HG03378 (cell line): Measurements from ENCODE around the gene ANTXR2.
A peak's percentile ranks its signal among the peaks of the same experiment; 100 is the strongest.

ENCODE experiments used
- ATAC-seq: cut with Tn5 transposase; IDR thresholded peaks from one replicate; pipeline ENCODE4 v1.9.1; 2021; ENCODE audit warnings: mild to moderate bottlenecking, moderate library complexity; ENCODE audit not compliant: unreplicated experiment

The ANTXR2 gene

DNA sequence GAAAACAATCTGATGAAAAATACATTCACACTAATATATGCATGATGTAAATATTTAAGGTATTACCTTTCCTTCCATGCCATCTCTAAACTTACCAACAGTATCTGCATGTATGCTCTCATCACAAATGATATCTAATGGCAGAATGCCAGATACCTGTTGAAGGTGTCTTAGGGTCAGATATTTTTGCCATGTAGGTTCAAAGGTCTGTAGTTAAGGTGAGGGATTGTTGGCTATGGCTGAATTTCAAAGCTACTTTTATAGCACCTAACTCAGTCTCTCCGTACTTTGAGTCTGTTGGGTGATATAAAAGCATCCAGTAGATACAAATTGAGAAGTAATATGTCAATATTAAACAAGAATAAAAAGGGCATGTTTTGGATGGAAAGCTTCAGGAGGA, 19.8 kb upstream of the ANTXR2 start:
- no peak for ATAC-seq

DNA sequence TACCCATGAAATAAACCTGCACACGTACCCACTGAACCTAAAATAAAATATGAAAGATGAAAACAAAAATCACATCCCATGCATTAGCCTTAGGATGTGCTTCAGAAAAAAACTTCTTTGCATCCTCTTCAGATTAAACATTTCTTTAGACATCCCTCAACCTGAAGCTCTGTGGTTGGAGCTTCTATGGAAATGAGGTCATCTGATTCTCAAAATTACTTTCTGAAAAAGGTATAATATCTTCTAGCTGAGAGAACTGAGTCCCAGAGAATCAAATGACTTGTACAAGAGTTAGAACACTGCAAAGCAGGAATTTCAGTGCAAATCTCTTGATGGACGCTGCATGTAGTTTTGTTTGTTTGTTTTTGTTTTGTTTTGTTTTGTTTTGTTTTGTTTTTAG, 19.1 kb upstream of the ANTXR2 start:
- no peak for ATAC-seq

GRCh38 chr4:80091688-80092087, 18.7 kb upstream of the ANTXR2 start:
- no peak for ATAC-seq

DNA sequence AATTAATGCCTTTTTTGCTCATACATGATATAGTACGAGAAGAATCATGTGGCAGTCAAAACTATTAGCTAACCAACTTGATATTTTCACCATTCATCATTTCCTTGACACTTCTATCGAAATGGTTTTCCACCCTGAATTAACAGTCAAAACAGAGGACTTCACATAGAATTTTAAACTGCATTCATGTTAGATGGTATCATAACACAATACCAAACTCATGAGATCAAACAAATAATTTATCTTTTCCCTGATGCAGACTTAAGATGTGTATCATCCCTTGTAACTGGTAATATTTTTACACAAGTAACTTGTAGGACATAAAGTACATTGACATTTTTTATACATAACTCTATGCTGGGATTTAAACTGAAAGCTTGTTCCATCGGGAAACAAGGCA, 18.2 kb upstream of the ANTXR2 start:
- no peak for ATAC-seq

- no peak for ATAC-seq
These were observed 17.1 kb upstream of the ANTXR2 start for GRCh38 chr4:80090090-80090489.

GRCh38 chr4:80088471-80088870, 15.4 kb upstream of the ANTXR2 start:
- no peak for ATAC-seq

DNA sequence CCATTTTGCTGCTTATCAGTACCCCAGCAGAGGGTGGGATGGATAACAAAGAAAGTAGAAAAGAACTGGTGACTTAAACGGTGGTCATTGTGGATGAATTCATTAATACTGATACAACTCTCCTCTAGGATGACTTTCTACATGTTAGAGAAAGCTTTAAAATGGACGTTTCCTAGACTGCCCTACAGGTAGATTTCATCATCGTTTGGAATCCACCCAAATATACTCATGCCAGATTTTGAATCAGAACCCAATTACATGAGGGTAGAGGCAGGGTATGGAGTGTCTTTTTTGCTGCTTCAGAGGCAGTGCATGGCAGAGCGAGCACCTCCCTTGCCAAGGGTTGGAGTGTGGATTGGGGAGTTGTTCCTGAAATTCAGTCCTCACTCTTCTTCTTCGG, 13.3 kb upstream of the ANTXR2 start:
- no peak for ATAC-seq

GRCh38 chr4:80085081-80085480, 12.1 kb upstream of the ANTXR2 start:
- no peak for ATAC-seq

DNA sequence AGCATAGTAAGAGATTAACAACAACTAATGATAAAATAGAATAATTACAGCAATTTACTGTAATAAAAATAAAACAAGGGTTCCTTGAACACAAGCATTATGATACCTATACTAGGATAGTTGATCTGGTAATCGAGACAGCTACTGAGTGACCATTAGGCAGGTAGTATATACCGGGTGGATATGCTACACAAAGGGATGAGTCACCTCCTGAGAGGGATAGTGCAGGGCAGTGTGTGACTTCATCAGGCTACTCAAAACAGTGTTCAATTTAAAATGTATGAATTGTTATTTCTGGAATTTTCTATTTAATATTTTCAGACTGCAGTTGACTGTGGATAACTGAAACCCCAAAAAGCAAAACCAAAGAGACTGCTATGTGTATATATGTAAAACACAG, 9.7 kb upstream of the ANTXR2 start:
- no peak for ATAC-seq

- no peak for ATAC-seq
These were observed 8.5 kb upstream of the ANTXR2 start for GRCh38 chr4:80081566-80081965.

DNA sequence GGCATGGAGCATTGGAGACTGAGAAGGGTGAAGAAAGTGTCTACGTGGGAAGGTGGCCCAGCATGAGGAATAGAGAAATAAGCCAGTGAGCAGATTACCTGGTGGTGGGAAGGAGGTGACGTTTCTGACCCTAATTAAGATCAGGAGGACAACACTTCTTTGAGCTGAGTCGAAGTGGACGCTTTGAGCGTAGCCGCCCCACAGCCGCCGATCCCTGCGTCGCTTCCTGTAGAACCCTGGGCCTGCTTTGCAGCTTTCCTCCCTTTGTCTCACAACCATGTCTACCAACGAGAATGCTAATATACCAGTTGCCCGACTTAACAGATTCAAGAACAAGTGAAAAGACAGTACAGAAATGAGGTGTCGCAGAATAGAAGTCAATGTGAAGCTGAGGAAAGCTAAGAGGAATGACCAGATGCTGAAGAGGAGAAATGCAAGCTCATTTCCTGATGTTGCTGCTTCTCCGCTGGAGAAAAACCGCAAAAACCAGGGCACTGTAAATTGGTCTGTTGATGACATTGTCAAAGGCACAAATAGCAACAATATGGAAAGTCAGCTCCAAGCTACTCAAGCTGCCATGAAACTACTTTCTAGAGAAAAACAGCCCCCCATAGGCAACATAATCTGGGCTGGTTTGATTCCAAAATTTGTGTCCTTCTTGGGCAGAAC, 6.4 kb upstream of the ANTXR2 start:
- no peak for ATAC-seq

DNA sequence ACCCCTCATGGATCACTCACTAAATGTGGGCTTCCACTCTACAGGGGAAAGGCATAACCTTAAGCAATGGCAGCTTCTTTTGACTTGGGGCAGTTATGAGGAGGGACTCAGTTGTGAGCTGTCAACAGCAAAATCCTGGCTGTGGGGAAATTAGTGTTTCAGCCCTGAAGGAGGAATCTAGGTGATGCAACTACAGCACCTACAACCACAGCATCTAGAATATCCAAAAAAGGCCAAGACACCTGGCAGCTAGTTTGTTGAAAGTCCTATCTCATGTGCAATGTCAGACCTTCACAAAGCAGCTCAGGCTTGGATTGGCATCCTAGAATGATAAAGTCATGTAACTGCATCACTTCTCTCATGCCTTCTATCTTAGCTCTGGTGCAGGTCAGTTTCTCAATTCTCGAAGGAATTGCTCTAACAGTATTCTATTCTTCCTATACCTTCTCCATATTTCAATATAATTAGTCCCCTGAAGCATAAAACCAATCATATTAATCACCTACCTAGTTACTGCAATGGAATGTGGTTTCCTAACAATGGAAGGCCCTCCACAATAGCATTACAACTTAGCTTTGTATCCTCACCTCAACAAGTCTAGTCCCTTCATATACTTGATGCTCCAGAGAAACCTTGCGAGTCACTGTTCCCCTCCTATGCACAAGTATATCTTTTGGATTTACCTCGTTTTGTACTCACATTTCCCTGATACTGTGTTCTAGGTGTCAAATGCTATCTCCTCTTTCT, 5.5 kb upstream of the ANTXR2 start:
- ATAC-seq: no peak

DNA sequence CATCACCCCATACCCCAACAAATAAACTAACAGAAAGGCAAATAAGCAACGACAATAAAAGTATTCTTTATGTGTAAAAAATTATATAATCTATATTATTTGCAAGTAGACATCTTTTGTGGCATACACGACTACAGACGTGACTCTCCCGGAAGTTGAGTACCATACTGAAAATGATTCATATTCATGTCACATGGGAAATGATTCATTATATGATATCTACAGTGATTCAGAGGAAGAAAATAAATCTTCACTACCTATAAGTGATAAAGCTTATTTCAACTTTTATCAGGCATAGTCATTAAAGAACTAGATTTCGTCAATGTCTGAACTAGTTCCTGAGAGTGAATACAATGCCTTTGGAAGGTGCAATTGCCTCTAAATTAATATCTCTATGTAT, 4.6 kb upstream of the ANTXR2 start:
- no peak for ATAC-seq

DNA sequence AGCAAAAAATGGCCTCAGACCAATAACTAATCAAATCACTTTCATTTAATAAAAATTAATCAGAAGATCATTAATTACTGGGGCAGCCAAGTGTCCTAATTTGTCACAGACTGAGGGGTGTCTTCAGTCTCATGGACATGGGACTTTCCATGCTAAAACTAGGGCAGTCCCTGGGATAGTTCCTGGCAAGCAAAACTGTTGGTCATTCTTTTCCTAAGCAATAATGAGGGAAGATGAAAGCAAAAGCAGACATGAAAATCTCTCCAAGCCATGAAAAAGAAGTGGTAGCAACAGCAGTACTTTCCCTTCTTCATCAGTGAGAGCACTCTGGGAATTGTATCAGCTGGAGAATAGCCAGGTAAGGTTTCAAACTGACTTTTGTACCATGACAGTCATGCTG, 3.7 kb upstream of the ANTXR2 start:
- no peak for ATAC-seq

GRCh38 chr4:80075995-80076675, 3.1 kb upstream of the ANTXR2 start:
- no peak for ATAC-seq

- ATAC-seq: no peak
These were observed 1.6 kb upstream of the ANTXR2 start for GRCh38 chr4:80074651-80075050.

- ATAC-seq: no peak
These were observed 1.0 kb upstream of the ANTXR2 start for GRCh38 chr4:80074069-80074468.

DNA sequence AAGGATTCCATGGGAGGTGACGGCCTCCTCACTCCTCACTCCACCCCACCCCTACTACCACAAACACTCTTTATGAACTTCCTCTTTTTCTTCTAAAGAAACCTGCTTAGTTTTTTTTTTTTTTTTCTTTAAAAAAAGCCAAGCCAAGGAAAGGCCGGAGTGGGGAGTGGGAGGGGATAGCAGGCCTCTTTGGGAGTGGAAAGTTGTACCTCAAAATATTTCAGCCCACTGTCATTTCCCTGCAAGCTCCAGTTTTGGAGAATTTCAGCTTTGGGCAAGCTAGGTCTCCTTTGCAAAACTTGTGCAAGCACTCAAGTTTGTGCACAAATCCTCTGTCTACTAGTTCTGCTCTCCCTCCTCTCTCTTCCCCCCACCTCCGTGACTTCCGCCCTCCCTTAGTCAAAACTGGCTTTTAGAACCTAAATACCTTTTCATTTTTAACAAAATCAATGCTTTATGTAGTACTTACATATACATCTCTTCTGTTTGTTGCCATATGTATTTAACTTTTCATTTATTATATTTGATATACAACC, 512 bp upstream of the ANTXR2 start:
- ATAC-seq: peak; percentile 62

DNA sequence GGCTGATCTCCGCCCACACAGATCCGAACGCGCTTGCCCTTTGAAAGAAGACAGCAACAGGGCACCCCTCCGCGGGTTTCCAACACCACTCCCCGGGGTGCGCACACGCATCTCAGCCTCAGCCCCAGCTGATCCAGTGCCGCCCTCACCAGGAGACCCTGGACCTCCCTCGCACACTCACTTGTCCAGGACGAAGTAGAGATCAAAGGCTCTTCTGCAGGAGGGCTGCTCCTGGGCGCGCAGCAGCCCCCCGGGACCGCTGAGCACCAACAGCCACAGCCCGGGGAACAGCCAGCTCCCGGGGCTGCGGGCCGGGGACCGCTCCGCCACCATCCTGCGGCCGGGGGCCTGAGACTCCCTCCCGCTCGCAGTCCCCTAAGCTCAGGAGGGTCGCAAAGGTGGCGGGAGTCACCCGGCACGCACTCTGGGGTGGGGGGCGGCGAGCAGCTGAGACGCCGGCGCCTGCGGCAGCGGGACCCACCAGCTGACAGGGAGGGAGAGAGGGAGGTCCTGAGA, 743 bp downstream of the ANTXR2 start:
- ATAC-seq: no peak

- ATAC-seq: no peak
These were observed 1.3 kb downstream of the ANTXR2 start for GRCh38 chr4:80071604-80072227.

- ATAC-seq: no peak
These were observed 2.0 kb downstream of the ANTXR2 start for GRCh38 chr4:80070880-80071603.
